DMS79 (cell line): ENCODE data around the gene ZNF524.
"Not testable (repeated sequence)": the region's sequence is repeated elsewhere in the genome, so short reads cannot be mapped to it uniquely, and the experiment has no call there.

Source experiments
- DNase-seq: peaks from one replicate; lab custom pipeline; 2025; lab: John Stamatoyannopoulos, UW

ZNF524 gene

GRCh38 chr19:55599842-55600661 is at the start of gene ZNF524:
ZNF524 (plus strand) TSS chr19:55600288; CDS start chr19:55602113, 1,825 bp downstream.
- DNase-seq, result peak; percentile 92

- DNase-seq, result no peak
Measured at GRCh38 chr19:55550321-55550650, 49.8 kb upstream of the ZNF524 start.

- DNase-seq, result no peak
Measured at GRCh38 chr19:55552206-55552605, 47.9 kb upstream of the ZNF524 start.

GRCh38 chr19:55552620-55553019 is 47.5 kb upstream of the ZNF524 start:
- no peak for DNase-seq

GRCh38 chr19:55553217-55554182 is 46.6 kb upstream of the ZNF524 start:
- DNase-seq, result no peak

- DNase-seq, result no peak
Measured at GRCh38 chr19:55554302-55554701, 45.8 kb upstream of the ZNF524 start.

GRCh38 chr19:55554741-55555152 is 45.3 kb upstream of the ZNF524 start:
- no peak for DNase-seq

GRCh38 chr19:55559684-55560083 is 40.4 kb upstream of the ZNF524 start:
- no peak for DNase-seq

GRCh38 chr19:55563261-55563690 is 36.8 kb upstream of the ZNF524 start:
- DNase-seq, result no peak

GRCh38 chr19:55566823-55567222 is 33.3 kb upstream of the ZNF524 start:
- DNase-seq, result no peak

GRCh38 chr19:55567708-55568328 is 32.3 kb upstream of the ZNF524 start:
- no peak for DNase-seq

GRCh38 chr19:55569477-55569876 is 30.6 kb upstream of the ZNF524 start:
- DNase-seq, result not testable (repeated sequence)

- DNase-seq, result not testable (repeated sequence)
Measured at GRCh38 chr19:55573929-55574328, 26.2 kb upstream of the ZNF524 start.

- no peak for DNase-seq
Measured at GRCh38 chr19:55576746-55577145, 23.3 kb upstream of the ZNF524 start.

GRCh38 chr19:55578031-55578760 is 21.9 kb upstream of the ZNF524 start:
- no peak for DNase-seq

GRCh38 chr19:55578761-55579747 is 21.0 kb upstream of the ZNF524 start:
- no peak for DNase-seq

- no peak for DNase-seq
Measured at GRCh38 chr19:55579766-55580621, 20.1 kb upstream of the ZNF524 start.

- peak; percentile 80 for DNase-seq
Measured at GRCh38 chr19:55580628-55581144, 19.4 kb upstream of the ZNF524 start, which contains the start of gene ZNF579. ZNF579 (minus strand) TSS chr19:55580848; CDS start chr19:55579639, 1,209 bp downstream.
